H9 (cell line): Measurements from ENCODE around the gene FOXP4. TPM values are rescaled to one million over a fixed set of nuclear protein-coding genes. Genes with fewer than 3 reads are reported as not detected.

Source experiments
- DNase-seq: peaks from one replicate; pipeline ENCODE4 v3.0.0-alpha.2; 2017
- H2AFZ ChIP-seq: one replicate; pipeline ENCODE4 v1.6.1; 2013; ENCODE audit warnings: mild to moderate bottlenecking, low read length, control low read depth, moderate library complexity
- H2AK5ac ChIP-seq: 2 replicates; pipeline ENCODE4 v1.6.1; 2013; ENCODE audit warnings: low read length, control low read depth, mixed read lengths; ENCODE audit not compliant: insufficient read length
- H2BK120ac ChIP-seq: one replicate; pipeline ENCODE4 v1.6.1; 2013; ENCODE audit warnings: low read depth, mild to moderate bottlenecking, low read length, control low read depth, inconsistent platforms; ENCODE audit not compliant: poor library complexity, severe bottlenecking
- H2BK12ac ChIP-seq: 2 replicates; pipeline ENCODE4 v1.6.1; 2013; ENCODE audit warnings: low read length, control low read depth, mixed read lengths, low read depth; ENCODE audit not compliant: insufficient read length
- H2BK15ac ChIP-seq: 2 replicates; pipeline ENCODE4 v1.6.1; 2013; ENCODE audit warnings: low read depth, low read length, control low read depth
- H2BK20ac ChIP-seq: one replicate; pipeline ENCODE4 v1.6.1; 2013; ENCODE audit warnings: low read depth, mild to moderate bottlenecking, low read length, control low read depth, inconsistent platforms; ENCODE audit not compliant: poor library complexity, severe bottlenecking
- H2BK5ac ChIP-seq: 2 replicates; pipeline ENCODE4 v1.6.1; 2013; ENCODE audit warnings: low read length, control low read depth, mixed read lengths; ENCODE audit not compliant: insufficient read length
- H3K14ac ChIP-seq: 2 replicates; pipeline ENCODE4 v1.6.1; 2013; ENCODE audit warnings: low read length, control low read depth; ENCODE audit not compliant: insufficient read depth
- H3K18ac ChIP-seq: 2 replicates; pipeline ENCODE4 v1.6.1; 2013; ENCODE audit warnings: low read depth, mild to moderate bottlenecking, mixed read lengths, low read length, control low read depth; ENCODE audit not compliant: insufficient read length
- H3K23ac ChIP-seq: 2 replicates; pipeline ENCODE4 v1.6.1; 2013; ENCODE audit warnings: low read length, control low read depth, mixed read lengths, low read depth; ENCODE audit not compliant: insufficient read length
- H3K23me2 ChIP-seq: 2 replicates; pipeline ENCODE4 v1.6.1; 2013; ENCODE audit warnings: low read depth, mild to moderate bottlenecking, mixed read lengths, low read length, control low read depth; ENCODE audit not compliant: insufficient read length, poor library complexity, severe bottlenecking
- H3K27ac ChIP-seq: 2 replicates; pipeline ENCODE4 v1.5.1; 2013; ENCODE audit warnings: low read length, control low read depth, mixed read lengths, low read depth; ENCODE audit not compliant: insufficient read length
- H3K27me3 ChIP-seq: 2 replicates; pipeline ENCODE4 v1.6.1; 2013; ENCODE audit warnings: low read length, control low read depth, inconsistent platforms; ENCODE audit not compliant: insufficient read depth
- H3K4ac ChIP-seq: 2 replicates; pipeline ENCODE4 v1.6.1; 2013; ENCODE audit warnings: low read depth, mild to moderate bottlenecking, control low read depth, inconsistent platforms, low read length, moderate library complexity
- H3K4me1 ChIP-seq: 2 replicates; pipeline ENCODE4 v1.6.1; 2013; ENCODE audit warnings: low read length, control low read depth, inconsistent platforms; ENCODE audit not compliant: insufficient read depth
- H3K4me2 ChIP-seq: 2 replicates; pipeline ENCODE4 v1.6.1; 2013; ENCODE audit warnings: low read length, control low read depth, mixed read lengths; ENCODE audit not compliant: insufficient read length, insufficient read depth
- H3K56ac ChIP-seq: 2 replicates; pipeline ENCODE4 v1.6.1; 2013; ENCODE audit warnings: low read depth, mild to moderate bottlenecking, mixed read lengths, low read length, control low read depth; ENCODE audit not compliant: insufficient read length
- H3K79me1 ChIP-seq: 2 replicates; pipeline ENCODE4 v1.6.1; 2013; ENCODE audit warnings: low read depth, mild to moderate bottlenecking, moderate library complexity, low read length, control low read depth, inconsistent platforms; ENCODE audit not compliant: insufficient read depth, poor library complexity, severe bottlenecking
- H3K79me2 ChIP-seq: 2 replicates; pipeline ENCODE4 v1.6.1; 2013; ENCODE audit warnings: low read length, control low read depth, inconsistent platforms; ENCODE audit not compliant: insufficient read depth
- H3K9ac ChIP-seq: 2 replicates; pipeline ENCODE4 v1.6.1; 2013; ENCODE audit warnings: low read length, control low read depth, mixed read lengths; ENCODE audit not compliant: insufficient read length; ENCODE audit errors: extremely low read depth
- H3K9me3 ChIP-seq: one replicate; pipeline ENCODE4 v1.6.1; 2013; ENCODE audit warnings: low read depth, low read length, inconsistent platforms; ENCODE audit not compliant: control insufficient read depth
- H3T11ph ChIP-seq: one replicate; pipeline ENCODE4 v1.6.1; 2013; ENCODE audit warnings: mild to moderate bottlenecking, low read length, control low read depth, inconsistent platforms
- H4K20me1 ChIP-seq: one replicate; pipeline ENCODE4 v1.6.1; 2013; ENCODE audit not compliant: control insufficient read depth, insufficient read length, insufficient read depth
- H4K5ac ChIP-seq: 2 replicates; pipeline ENCODE4 v1.6.1; 2013; ENCODE audit warnings: low read depth, mild to moderate bottlenecking, mixed read lengths, low read length, control low read depth; ENCODE audit not compliant: insufficient read length
- H4K8ac ChIP-seq: replicated peaks from 2 replicates; pipeline ENCODE4 v1.6.1; 2013; ENCODE audit warnings: low read length, control low read depth, mixed read lengths, low read depth; ENCODE audit not compliant: insufficient read length
- H4K91ac ChIP-seq: 2 replicates; pipeline ENCODE4 v1.6.1; 2013; ENCODE audit warnings: low read depth, mild to moderate bottlenecking, moderate library complexity, mixed read lengths, low read length, control low read depth; ENCODE audit not compliant: insufficient read length
- H3K27ac Mint-ChIP-seq, 3 experiments: 2 replicates in 2 of 3; 3 replicates in 1 of 3; pipeline ENCODE4 v1.8.0; 2020 to 2021; ENCODE audit warnings: mixed read lengths in 3 of 3, mild to moderate bottlenecking in 1 of 3, moderate library complexity in 1 of 3
- H3K27me3 Mint-ChIP-seq: 2 replicates; pipeline ENCODE4 v1.8.0; 2021; ENCODE audit warnings: low read depth, mild to moderate bottlenecking, moderate library complexity, mixed read lengths
- H3K36me3 Mint-ChIP-seq, 3 experiments: 2 replicates in 2 of 3; 3 replicates in 1 of 3; pipeline ENCODE4 v1.8.0; 2020 to 2021; ENCODE audit warnings: low read depth in 3 of 3, mixed read lengths in 3 of 3; ENCODE audit not compliant: insufficient read depth in 1 of 3
- H3K4me1 Mint-ChIP-seq, 2 experiments: 2 replicates each; pipeline ENCODE4 v1.8.0; 2020; ENCODE audit warnings: mixed read lengths in 2 of 2
- H3K4me3 Mint-ChIP-seq, 2 experiments: 2 replicates in 1 of 2; 3 replicates in 1 of 2; pipeline ENCODE4 v1.8.0; 2020 to 2021; ENCODE audit warnings: mild to moderate bottlenecking in 2 of 2, mixed read lengths in 2 of 2, moderate library complexity in 1 of 2
- H3K9me3 Mint-ChIP-seq, 2 experiments: 2 replicates in 1 of 2; 3 replicates in 1 of 2; pipeline ENCODE4 v1.8.0; 2020; ENCODE audit warnings: mild to moderate bottlenecking in 2 of 2, mixed read lengths in 2 of 2, moderate library complexity in 1 of 2
- WGBS: extraction: QIAGEN DNeasy Blood & Tissue Kit; methylation state at CpG from one replicate; pipeline ENCODE4 v1.1.7; 2013; ENCODE audit warnings: missing lambda C conversion rate, low lambda C conversion rate, mixed read lengths; ENCODE audit not compliant: insufficient read length; ENCODE audit errors: extremely low coverage; 5-methylcytosine and 5-hydroxymethylcytosine counted together
- total RNA-seq: library from RNA; stranded (reverse); gene quantifications from 2 replicates; pipeline ENCODE4 v1.2.1, GENCODE V29; 2021
- TF ChIP-seq, protein P1 (sequence below): fragments of 200-600 bp; sonication (generic); conservative IDR thresholded peaks from 3 replicates; pipeline ENCODE4 v1.8.0; 2021; ENCODE audit warnings: antibody characterized with exemption, mild to moderate bottlenecking

The FOXP4 gene
- total RNA-seq, 1 experiment from 2014 or later = 18.2 TPM

DNA sequence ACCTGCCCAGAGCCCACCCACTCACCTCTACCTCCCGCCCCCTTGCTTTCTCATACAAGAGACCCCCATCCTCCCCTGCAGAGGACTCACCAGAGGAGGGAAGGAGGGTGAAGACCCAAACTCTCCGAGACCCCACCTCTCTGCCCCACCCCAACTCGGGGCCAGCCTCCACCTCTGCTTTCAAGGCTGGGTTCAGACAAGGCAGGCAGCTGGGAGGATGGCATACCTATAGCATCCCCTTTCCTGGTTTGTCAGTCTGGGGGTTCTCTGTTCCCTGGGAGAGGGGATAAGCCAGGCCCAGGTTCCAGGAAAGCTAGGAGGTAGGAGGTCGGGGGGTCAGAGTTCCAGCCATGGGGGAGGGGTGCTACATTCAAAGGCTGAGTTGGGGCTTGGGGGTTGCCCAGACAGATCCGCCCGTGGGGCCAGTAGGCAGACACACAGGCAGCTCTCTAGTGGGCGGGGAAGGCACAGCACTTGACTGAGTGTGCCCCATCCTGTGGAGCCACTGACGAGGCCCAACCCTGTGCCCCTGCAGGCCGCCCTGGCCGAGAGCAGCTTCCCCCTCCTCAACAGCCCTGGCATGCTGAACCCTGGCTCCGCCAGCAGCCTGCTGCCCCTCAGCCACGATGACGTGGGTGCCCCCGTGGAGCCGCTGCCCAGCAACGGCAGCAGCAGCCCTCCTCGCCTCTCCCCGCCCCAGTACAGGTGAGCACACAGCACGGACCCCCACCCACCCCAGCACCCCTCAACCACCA, 51.2 kb downstream of the FOXP4 start:
- Histone ChIP-seq H2BK120ac (no peak overlapping the region), H2BK20ac (no peak overlapping the region), H3K9ac (no peak overlapping the region), H2AFZ (no peak overlapping the region), H3K23ac (no peak overlapping the region), H3K9me3 (no peaks in the 10 kb centered on the region), H4K20me1 (peaks cover 3% of the 10 kb centered on the region), H3K56ac (no peak overlapping the region), H3K79me2 (no peaks in the 10 kb centered on the region), H2BK5ac (no peak overlapping the region), H3K4me1 (peaks cover 2% of the 10 kb centered on the region; the same call in 1 of the 2 replicates), H3T11ph (no peak overlapping the region), H3K4me2 (no peak overlapping the region), H2BK15ac (no peak overlapping the region), H3K23me2 (no peaks in the 10 kb centered on the region), H2AK5ac (no peak overlapping the region), H3K79me1 (no peaks in the 10 kb centered on the region), H3K27me3 (no peaks in the 10 kb centered on the region), H2BK12ac (no peak overlapping the region), H4K8ac (no peak overlapping the region), H4K91ac (no peak overlapping the region), H3K4ac (no peak overlapping the region), H3K14ac (no peak overlapping the region; the same call in 1 of the 2 replicates), H3K18ac (no peak overlapping the region), H4K5ac (no peak overlapping the region), H3K27ac (no peak overlapping the region)
- Mint-ChIP-seq H3K27ac (no peak overlapping the region), H3K9me3 (no peaks in the 10 kb centered on the region; a peak in 1 of 5 replicates), H3K4me3 (no peak overlapping the region), H3K4me1 (peaks cover 15 to 38% of the 10 kb centered on the region in 2 experiments), H3K27me3 (peaks cover 12% of the 10 kb centered on the region), H3K36me3 (peaks cover 0 to 12% (median 5%) of the 10 kb centered on the region in 3 experiments; a peak in 3 of 7 replicates)
- WGBS = no CpG with 5 or more reads among the region's 19 CpGs
- peak; percentile 47 for DNase-seq
- TF ChIP-seq, protein P1, sequence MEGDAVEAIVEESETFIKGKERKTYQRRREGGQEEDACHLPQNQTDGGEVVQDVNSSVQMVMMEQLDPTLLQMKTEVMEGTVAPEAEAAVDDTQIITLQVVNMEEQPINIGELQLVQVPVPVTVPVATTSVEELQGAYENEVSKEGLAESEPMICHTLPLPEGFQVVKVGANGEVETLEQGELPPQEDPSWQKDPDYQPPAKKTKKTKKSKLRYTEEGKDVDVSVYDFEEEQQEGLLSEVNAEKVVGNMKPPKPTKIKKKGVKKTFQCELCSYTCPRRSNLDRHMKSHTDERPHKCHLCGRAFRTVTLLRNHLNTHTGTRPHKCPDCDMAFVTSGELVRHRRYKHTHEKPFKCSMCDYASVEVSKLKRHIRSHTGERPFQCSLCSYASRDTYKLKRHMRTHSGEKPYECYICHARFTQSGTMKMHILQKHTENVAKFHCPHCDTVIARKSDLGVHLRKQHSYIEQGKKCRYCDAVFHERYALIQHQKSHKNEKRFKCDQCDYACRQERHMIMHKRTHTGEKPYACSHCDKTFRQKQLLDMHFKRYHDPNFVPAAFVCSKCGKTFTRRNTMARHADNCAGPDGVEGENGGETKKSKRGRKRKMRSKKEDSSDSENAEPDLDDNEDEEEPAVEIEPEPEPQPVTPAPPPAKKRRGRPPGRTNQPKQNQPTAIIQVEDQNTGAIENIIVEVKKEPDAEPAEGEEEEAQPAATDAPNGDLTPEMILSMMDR = no peak
